CD4-positive, CD25-positive, alpha-beta regulatory T cell (primary cell): ENCODE measurements around the gene ST6GAL1. TPM values are rescaled to one million over a fixed set of nuclear protein-coding genes. Genes with fewer than 3 reads are reported as not detected.
A peak's percentile ranks its signal among the peaks of the same experiment; 100 is the strongest.

Experiments used
- ATAC-seq, 2 donors: fragments of 150-1000 bp; cut with Tn5 transposase; one replicate each; pipeline ENCODE4 v1.10.0; 2021; ENCODE audit warnings: low read depth in 2 of 2, moderate number of reproducible peaks in 2 of 2, moderate library complexity in 1 of 2
- DNase-seq, 3 donors: peaks; one replicate each; pipeline versions ENCODE4 v3.0.0 to v3.0.0-alpha.2; 2012 to 2022; ENCODE audit warnings: mixed read lengths in 1 of 3
- H3K27ac ChIP-seq: one replicate; pipeline ENCODE4 v1.7.0; 2013; ENCODE audit warnings: mild to moderate bottlenecking, low read length; ENCODE audit not compliant: insufficient read depth, poor library complexity, severe bottlenecking
- H3K27me3 ChIP-seq: one replicate; pipeline ENCODE4 v1.7.0; 2013; ENCODE audit warnings: low read length; ENCODE audit not compliant: control insufficient read depth, insufficient read depth
- H3K36me3 ChIP-seq: one replicate; pipeline ENCODE4 v1.7.0; 2013; ENCODE audit warnings: mild to moderate bottlenecking, low read length, moderate library complexity; ENCODE audit not compliant: control insufficient read depth, insufficient read depth
- H3K4me1 ChIP-seq: 2 replicates; pipeline ENCODE4 v1.7.0; 2013; ENCODE audit warnings: mild to moderate bottlenecking, low read length; ENCODE audit not compliant: insufficient read depth, control insufficient read depth, poor library complexity, severe bottlenecking
- H3K4me3 ChIP-seq: one replicate; pipeline ENCODE4 v1.7.0; 2013; ENCODE audit warnings: low read depth, mild to moderate bottlenecking, low read length, moderate library complexity
- H3K9me3 ChIP-seq, 2 experiments: 1 replicate in 1 of 2; 2 replicates in 1 of 2; pipeline ENCODE4 v1.7.0; 2013; ENCODE audit warnings: low read length in 2 of 2, mild to moderate bottlenecking in 1 of 2, moderate library complexity in 1 of 2; ENCODE audit not compliant: control insufficient read depth in 2 of 2
- H3K27ac Mint-ChIP-seq, 3 donors: one replicate each; pipeline ENCODE4 v1.8.0; 2020 to 2022; ENCODE audit warnings: mild to moderate bottlenecking in 3 of 3, mixed read lengths in 3 of 3, moderate library complexity in 2 of 3
- H3K27me3 Mint-ChIP-seq: one replicate; pipeline ENCODE4 v1.8.0; 2022; ENCODE audit warnings: mild to moderate bottlenecking, mixed read lengths
- H3K36me3 Mint-ChIP-seq: one replicate; pipeline ENCODE4 v1.8.0; 2020; ENCODE audit warnings: mixed read lengths
- H3K4me1 Mint-ChIP-seq, 4 donors: one replicate each; pipeline ENCODE4 v1.8.0; 2020 to 2022; ENCODE audit warnings: mixed read lengths in 4 of 4, mild to moderate bottlenecking in 1 of 4
- H3K4me3 Mint-ChIP-seq, 4 donors: one replicate each; pipeline ENCODE4 v1.8.0; 2020 to 2022; ENCODE audit warnings: mild to moderate bottlenecking in 4 of 4, mixed read lengths in 4 of 4, moderate library complexity in 3 of 4
- H3K9me3 Mint-ChIP-seq, 7 donors: one replicate each; pipeline ENCODE4 v1.8.0; 2020 to 2022; ENCODE audit warnings: mixed read lengths in 7 of 7, mild to moderate bottlenecking in 3 of 7, moderate library complexity in 2 of 7
- polyA plus RNA-seq, 4 donors: library from polyadenylated mRNA; unstranded; fragments of 300-500 nt; fragmentation: Illumina TruSeq; gene quantifications; one replicate each; pipeline ENCODE4 v1.2.3, GENCODE V29; 2021
- total RNA-seq: library from RNA; stranded (reverse); gene quantifications from one replicate; pipeline ENCODE4 v1.2.3, GENCODE V29; 2022

Gene ST6GAL1
- total and polyA plus RNA-seq, 5 donors from 2014 or later: 125 to 184 (median 159) TPM

- no peaks in the 10 kb centered on the region for H3K27me3 Mint-ChIP-seq
- no peaks in the 10 kb centered on the region for H3K27me3 ChIP-seq
- H3K27ac ChIP-seq: no peak overlapping the region
- DNase-seq (no peak), ATAC-seq (no peak)
- H3K36me3 Mint-ChIP-seq: peaks cover 42% of the 10 kb centered on the region
- H3K9me3 ChIP-seq: peaks cover 0 to 2% of the 10 kb centered on the region in 2 experiments
- peaks cover 4 to 37% (median 16%) of the 10 kb centered on the region in 4 donors for H3K4me1 Mint-ChIP-seq
- H3K4me3 Mint-ChIP-seq: no peak overlapping the region
- H3K4me3 ChIP-seq: no peak overlapping the region
- H3K36me3 ChIP-seq: peaks cover 90% of the 10 kb centered on the region
- peak overlapping the region in 1 of 3 donors; percentile 69 for H3K27ac Mint-ChIP-seq
- H3K9me3 Mint-ChIP-seq: peaks cover 0 to 3% (median 0%) of the 10 kb centered on the region in 7 donors
- no peaks in the 10 kb centered on the region for H3K4me1 ChIP-seq
Measured at GRCh38 chr3:187072511-187072910, 142.2 kb downstream of the ST6GAL1 start.

GRCh38 chr3:187073581-187074098, 143.3 kb downstream of the ST6GAL1 start:
- H3K27me3 Mint-ChIP-seq: no peaks in the 10 kb centered on the region
- Histone ChIP-seq H3K4me3 (no peak overlapping the region), H3K4me1 (no peaks in the 10 kb centered on the region), H3K36me3 (peaks cover 91% of the 10 kb centered on the region), H3K27me3 (no peaks in the 10 kb centered on the region), H3K27ac (no peak overlapping the region), H3K9me3 (peaks cover 0 to 2% of the 10 kb centered on the region in 2 experiments)
- DNase-seq (no peak), ATAC-seq (no peak)
- no peak overlapping the region for H3K4me3 Mint-ChIP-seq
- H3K9me3 Mint-ChIP-seq: peaks cover 0 to 3% (median 0%) of the 10 kb centered on the region in 7 donors
- H3K36me3 Mint-ChIP-seq: peaks cover 48% of the 10 kb centered on the region
- H3K4me1 Mint-ChIP-seq: peaks cover 4 to 29% (median 19%) of the 10 kb centered on the region in 4 donors
- H3K27ac Mint-ChIP-seq: peak overlapping the region; percentile 42 to 69 (median 59)

DNA sequence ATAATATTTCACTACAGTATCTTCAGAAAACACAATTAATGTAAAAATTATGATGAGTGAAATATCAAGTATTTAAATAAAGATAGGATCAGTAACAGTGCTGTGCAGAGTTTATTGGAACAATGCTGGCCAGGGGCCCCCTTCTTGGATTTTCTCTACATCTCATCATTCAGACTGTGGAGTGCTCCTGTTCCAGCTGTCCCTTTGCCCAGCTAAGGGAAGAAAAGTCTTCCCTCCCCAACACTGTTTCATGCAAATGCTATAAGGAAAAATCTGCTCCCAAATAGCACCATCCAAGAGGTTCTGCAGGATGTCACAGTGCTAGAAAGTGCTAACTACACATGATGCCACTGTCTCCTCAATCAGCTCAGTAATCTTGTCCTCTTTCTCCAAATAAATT, 144.5 kb downstream of the ST6GAL1 start:
- peaks cover 42% of the 10 kb centered on the region for H3K36me3 Mint-ChIP-seq

GRCh38 chr3:187076297-187076696, 146.0 kb downstream of the ST6GAL1 start:
- ATAC-seq (no peak), DNase-seq (no peak)
- Histone ChIP-seq H3K9me3 (no peaks in the 10 kb centered on the region), H3K36me3 (peaks cover 77% of the 10 kb centered on the region), H3K4me1 (no peaks in the 10 kb centered on the region), H3K27ac (peak overlapping the region; percentile 37), H3K4me3 (no peak overlapping the region), H3K27me3 (no peaks in the 10 kb centered on the region)
- H3K27ac Mint-ChIP-seq: peak overlapping the region in 2 of 3 donors; percentile 62 to 63
- H3K36me3 Mint-ChIP-seq: peaks cover 33% of the 10 kb centered on the region
- H3K9me3 Mint-ChIP-seq: no peaks in the 10 kb centered on the region
- H3K4me3 Mint-ChIP-seq: peak overlapping the region in 1 of 4 donors; percentile 7
- peaks cover 3 to 12% (median 9%) of the 10 kb centered on the region in 4 donors for H3K4me1 Mint-ChIP-seq
- no peaks in the 10 kb centered on the region for H3K27me3 Mint-ChIP-seq

More for the DNA sequence above, 144.5 kb downstream of the ST6GAL1 start:
- H3K4me3 ChIP-seq: no peak overlapping the region
- no peaks in the 10 kb centered on the region for H3K27me3 ChIP-seq
- Mint-ChIP-seq H3K9me3 (peaks cover 0 to 3% (median 0%) of the 10 kb centered on the region in 7 donors), H3K27ac (peak overlapping the region in 1 of 3 donors; percentile 62), H3K4me3 (no peak overlapping the region), H3K27me3 (no peaks in the 10 kb centered on the region), H3K4me1 (peaks cover 7 to 20% (median 13%) of the 10 kb centered on the region in 4 donors)
- H3K36me3 ChIP-seq: peaks cover 88% of the 10 kb centered on the region
- H3K27ac ChIP-seq: no peak overlapping the region
- no peaks in the 10 kb centered on the region for H3K4me1 ChIP-seq
- ATAC-seq (no peak), DNase-seq (no peak)
- H3K9me3 ChIP-seq: no peaks in the 10 kb centered on the region

GRCh38 chr3:187077085-187077484, 146.8 kb downstream of the ST6GAL1 start:
- Mint-ChIP-seq H3K4me1 (peaks cover 3 to 10% (median 8%) of the 10 kb centered on the region in 4 donors), H3K9me3 (no peaks in the 10 kb centered on the region), H3K4me3 (no peak overlapping the region), H3K27ac (peak overlapping the region in 2 of 3 donors; percentile 57 to 73), H3K27me3 (no peaks in the 10 kb centered on the region), H3K36me3 (peaks cover 33% of the 10 kb centered on the region)
- Histone ChIP-seq H3K9me3 (no peaks in the 10 kb centered on the region), H3K36me3 (peaks cover 72% of the 10 kb centered on the region), H3K27me3 (no peaks in the 10 kb centered on the region), H3K4me3 (no peak overlapping the region), H3K27ac (no peak overlapping the region), H3K4me1 (no peaks in the 10 kb centered on the region)
- DNase-seq (no peak), ATAC-seq (no peak)

DNA sequence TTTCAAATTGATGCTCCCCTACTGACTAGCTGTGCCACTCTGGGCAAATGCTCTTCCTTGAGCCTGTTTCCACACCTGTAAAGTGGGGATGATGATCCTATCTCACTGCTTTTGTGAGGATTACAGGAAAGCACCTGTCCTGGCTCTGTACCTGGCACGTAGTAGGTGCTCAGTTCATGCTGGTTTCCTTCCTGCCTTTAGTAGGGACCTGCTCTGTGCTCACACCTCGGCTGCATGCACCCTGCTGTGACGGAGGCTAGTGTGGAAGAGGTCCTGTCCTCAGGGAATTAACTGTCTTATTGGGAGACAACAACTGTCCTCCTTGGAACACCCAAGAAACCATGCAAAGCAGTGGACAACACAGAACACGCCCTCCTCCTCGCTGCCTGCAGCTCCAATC, 147.2 kb downstream of the ST6GAL1 start:
- no peak for ATAC-seq
- Mint-ChIP-seq H3K4me1 (peaks cover 3 to 9% (median 7%) of the 10 kb centered on the region in 4 donors), H3K27ac (peak overlapping the region in 2 of 3 donors; percentile 57 to 73), H3K36me3 (peaks cover 33% of the 10 kb centered on the region), H3K4me3 (no peak overlapping the region), H3K9me3 (no peaks in the 10 kb centered on the region), H3K27me3 (no peaks in the 10 kb centered on the region)
- Histone ChIP-seq H3K36me3 (peaks cover 68% of the 10 kb centered on the region), H3K27ac (no peak overlapping the region), H3K27me3 (no peaks in the 10 kb centered on the region), H3K9me3 (no peaks in the 10 kb centered on the region), H3K4me1 (no peaks in the 10 kb centered on the region), H3K4me3 (no peak overlapping the region)
- DNase-seq: no peak

- Histone ChIP-seq H3K4me3 (no peak overlapping the region), H3K27me3 (no peaks in the 10 kb centered on the region), H3K4me1 (peaks cover 3% of the 10 kb centered on the region), H3K9me3 (no peaks in the 10 kb centered on the region), H3K36me3 (peaks cover 50% of the 10 kb centered on the region), H3K27ac (no peak overlapping the region)
- no peaks in the 10 kb centered on the region for H3K27me3 Mint-ChIP-seq
- DNase-seq (no peak), ATAC-seq (no peak)
- H3K36me3 Mint-ChIP-seq: peaks cover 30% of the 10 kb centered on the region
- H3K9me3 Mint-ChIP-seq: peaks cover 0 to under 1% (median 0%) of the 10 kb centered on the region in 7 donors
- H3K4me3 Mint-ChIP-seq: no peak overlapping the region
- H3K4me1 Mint-ChIP-seq: peaks cover 7 to 10% (median 8%) of the 10 kb centered on the region in 4 donors
- peak overlapping the region; percentile 47 to 77 (median 71) for H3K27ac Mint-ChIP-seq
Measured at GRCh38 chr3:187079090-187080022, 149.0 kb downstream of the ST6GAL1 start.
